GM12891 (cell line): Measurements from ENCODE around the gene FBXL12.

Experiments used
- PAX5 ChIP-seq: IDR thresholded peaks from 2 replicates; pipeline ENCODE4 v1.6.1; 2011; ENCODE audit warnings: low read length, moderate library complexity, mild to moderate bottlenecking; ENCODE audit not compliant: insufficient read depth, severe bottlenecking
- POLR2A ChIP-seq: IDR thresholded peaks from 2 replicates; pipeline ENCODE4 v1.6.1; 2011; ENCODE audit warnings: low read depth, low read length, control low read depth
- POLR2AphosphoS5 ChIP-seq: IDR thresholded peaks from 2 replicates; pipeline ENCODE4 v1.6.1; 2011; ENCODE audit warnings: low read depth, low read length, control low read depth
- POU2F2 ChIP-seq: IDR thresholded peaks from 2 replicates; pipeline ENCODE4 v1.6.1; 2011; ENCODE audit warnings: low read depth, mild to moderate bottlenecking, control low read depth, low read length, moderate library complexity
- SPI1 ChIP-seq: IDR thresholded peaks from 2 replicates; pipeline ENCODE4 v1.6.1; 2011; ENCODE audit warnings: low read depth, low read length, control low read depth
- TAF1 ChIP-seq: IDR thresholded peaks from 2 replicates; pipeline ENCODE4 v1.6.1; 2011; ENCODE audit warnings: low read depth, low read length, control low read depth

DNA sequence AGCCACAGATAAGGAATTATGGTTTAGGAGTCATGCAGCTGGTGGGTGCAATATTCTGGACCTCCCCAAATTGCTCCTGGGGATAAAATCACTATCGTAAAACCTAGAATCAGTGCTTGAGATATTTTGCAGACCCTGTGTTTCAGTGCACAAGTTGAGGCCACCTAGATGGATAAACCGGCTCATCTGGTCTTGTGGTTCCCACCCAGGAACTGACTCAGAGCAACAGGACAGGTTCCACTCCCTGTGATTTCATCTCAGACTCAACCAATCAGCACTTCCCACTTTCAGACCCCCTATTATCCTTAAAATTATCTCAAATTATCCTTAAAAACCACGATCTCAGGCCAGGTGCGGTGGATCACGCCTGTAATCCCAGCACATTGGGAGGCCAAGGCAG lies 21.0 kb downstream of the FBXL12 start:
- TF ChIP-seq PAX5 (no peak), POLR2A (no peak), POLR2AphosphoS5 (no peak), POU2F2 (no peak), SPI1 (no peak), TAF1 (no peak)
